SK-N-MC (cell line): ENCODE results near the gene ALDH4A1.

Experiments used
- DNase-seq: peaks from one replicate; pipeline ENCODE4 v3.0.0-alpha.2; 2011; ENCODE audit warnings: low read depth, low spot score
- H3K27ac ChIP-seq: fragments of 200-600 bp; sonication (generic); 2 replicates; pipeline ENCODE4 v1.5.1; 2016; ENCODE audit warnings: mixed run types
- H3K36me3 ChIP-seq: fragments of 200-600 bp; sonication (generic); 2 replicates; pipeline ENCODE4 v1.6.1; 2017; ENCODE audit warnings: antibody characterized with exemption, low read length, mixed read lengths; ENCODE audit not compliant: insufficient read depth
- H3K4me3 ChIP-seq: fragments of 200-600 bp; sonication (generic); 2 replicates; pipeline ENCODE4 v1.5.1; 2016
- H3K9ac ChIP-seq: fragments of 200-600 bp; sonication (generic); 2 replicates; pipeline ENCODE4 v1.8.0; 2017; ENCODE audit warnings: mixed run types, mixed read lengths; ENCODE audit not compliant: insufficient read length
- H3K9me3 ChIP-seq: fragments of 200-600 bp; sonication (generic); 2 replicates; pipeline ENCODE4 v1.6.1; 2017; ENCODE audit warnings: low read depth, mild to moderate bottlenecking, antibody characterized with exemption, low read length, moderate library complexity, mixed read lengths
- EZH2 ChIP-seq: fragments of 200-600 bp; sonication (generic); IDR thresholded peaks from one replicate; pipeline ENCODE4 v1.6.1; 2017; ENCODE audit warnings: antibody characterized with exemption
- FOXP2 ChIP-seq: optimal IDR thresholded peaks from 2 replicates; pipeline ENCODE3; 2011; ENCODE audit warnings: mild to moderate bottlenecking, moderate library complexity; ENCODE audit not compliant: insufficient read depth; ENCODE audit errors: extremely low read length, control extremely low read depth
- POLR2AphosphoS5 ChIP-seq: IDR thresholded peaks from 2 replicates; pipeline ENCODE4 v1.6.1; 2012; ENCODE audit warnings: mild to moderate bottlenecking, low read depth, low read length, borderline replicate concordance

The ALDH4A1 gene, protein sequence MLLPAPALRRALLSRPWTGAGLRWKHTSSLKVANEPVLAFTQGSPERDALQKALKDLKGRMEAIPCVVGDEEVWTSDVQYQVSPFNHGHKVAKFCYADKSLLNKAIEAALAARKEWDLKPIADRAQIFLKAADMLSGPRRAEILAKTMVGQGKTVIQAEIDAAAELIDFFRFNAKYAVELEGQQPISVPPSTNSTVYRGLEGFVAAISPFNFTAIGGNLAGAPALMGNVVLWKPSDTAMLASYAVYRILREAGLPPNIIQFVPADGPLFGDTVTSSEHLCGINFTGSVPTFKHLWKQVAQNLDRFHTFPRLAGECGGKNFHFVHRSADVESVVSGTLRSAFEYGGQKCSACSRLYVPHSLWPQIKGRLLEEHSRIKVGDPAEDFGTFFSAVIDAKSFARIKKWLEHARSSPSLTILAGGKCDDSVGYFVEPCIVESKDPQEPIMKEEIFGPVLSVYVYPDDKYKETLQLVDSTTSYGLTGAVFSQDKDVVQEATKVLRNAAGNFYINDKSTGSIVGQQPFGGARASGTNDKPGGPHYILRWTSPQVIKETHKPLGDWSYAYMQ

DNA sequence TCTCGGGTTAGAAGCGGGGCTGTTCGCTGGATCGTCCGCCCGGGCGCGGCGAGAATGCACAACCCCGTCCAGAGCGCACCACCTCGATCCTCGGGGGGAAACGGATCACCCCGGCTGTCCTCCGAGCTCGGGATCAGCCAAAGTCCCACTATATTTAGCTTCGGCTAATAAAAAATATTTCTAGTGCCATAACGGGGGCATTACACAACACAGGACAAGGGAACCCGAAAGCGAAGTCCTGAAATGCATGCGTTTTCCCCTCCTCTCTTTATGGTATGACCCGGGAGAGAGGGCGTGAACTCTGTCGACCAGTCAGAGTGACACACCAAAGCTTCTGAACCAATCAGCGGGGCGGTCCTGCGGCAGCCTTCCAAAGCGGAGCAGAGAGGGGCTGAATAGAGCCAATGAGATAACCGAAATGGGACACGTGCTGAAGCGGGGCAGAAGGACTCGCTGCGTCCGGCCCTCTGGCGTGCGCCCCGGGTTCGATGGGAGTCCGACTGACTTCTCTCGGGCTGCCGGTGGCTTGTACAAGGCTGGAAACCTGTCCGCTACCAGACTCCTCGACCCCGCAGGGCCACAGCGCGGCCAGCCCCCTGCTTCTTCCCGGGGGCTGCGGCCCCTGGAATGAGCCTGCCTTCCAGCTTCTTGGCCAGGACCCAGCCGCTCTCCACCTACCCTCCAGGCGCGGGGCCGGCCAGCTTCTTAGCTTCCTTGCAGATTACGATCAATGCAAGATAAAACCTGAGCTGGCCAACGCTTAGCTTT, at the start of gene ALDH4A1:
ALDH4A1 (minus strand) TSS at position 33 of the 768 bp plus-strand sequence; CDS start at position 1, 32 bp downstream.
- H3K27ac ChIP-seq: peak within 1 kb of the TSS; percentile 83
- peak; percentile 92 for DNase-seq

DNA sequence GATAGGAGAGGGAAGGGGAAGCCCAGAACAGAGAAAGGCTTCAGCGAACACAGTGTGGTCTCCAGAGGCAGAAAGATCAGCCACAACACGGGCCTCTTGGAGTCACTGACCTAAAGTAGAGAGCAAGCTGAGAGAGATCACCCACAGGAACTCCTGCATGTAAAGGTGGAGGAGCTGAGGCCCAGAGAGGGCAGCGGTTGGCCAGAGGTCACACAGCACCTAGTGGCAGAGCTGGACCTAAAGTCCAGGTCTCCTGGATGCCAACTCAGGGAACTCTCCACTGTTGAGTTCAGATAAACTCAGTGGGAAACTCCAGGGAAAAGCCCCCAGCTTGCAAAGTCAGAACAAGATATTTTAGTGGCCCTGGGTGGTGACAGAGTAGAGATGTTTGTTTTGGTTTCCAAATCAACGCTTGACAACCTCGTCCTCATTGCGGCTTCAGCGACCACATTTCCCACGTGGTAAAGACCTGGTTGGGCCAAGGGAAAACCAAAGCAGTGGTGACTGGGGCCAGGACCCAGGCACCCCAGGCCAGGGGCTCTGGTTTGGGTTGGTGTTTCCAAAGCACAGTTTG, 49.5 kb upstream of the ALDH4A1 start:
- Histone ChIP-seq H3K36me3 (no peaks in the 10 kb centered on the region), H3K9me3 (no peaks in the 10 kb centered on the region), H3K9ac (no peak overlapping the region), H3K4me3 (no peak overlapping the region), H3K27ac (peak overlapping the region; percentile 99)
- TF ChIP-seq POLR2AphosphoS5 (no peak), EZH2 (no peak), FOXP2 (no peak)
- no peak for DNase-seq

More for the DNA sequence above, at the start of gene ALDH4A1:
- Histone ChIP-seq H3K9ac (peak within 1 kb of the TSS; percentile 76), H3K4me3 (peak within 1 kb of the TSS; percentile 77), H3K36me3 (peaks cover 5% of the 10 kb centered on the region; the same call in 1 of the 2 replicates), H3K9me3 (no peaks in the 10 kb centered on the region)
- TF ChIP-seq EZH2: no peak
- TF ChIP-seq FOXP2: no peak
- TF ChIP-seq POLR2AphosphoS5: peak; percentile 76; the same call in 1 of the 2 replicates

DNA sequence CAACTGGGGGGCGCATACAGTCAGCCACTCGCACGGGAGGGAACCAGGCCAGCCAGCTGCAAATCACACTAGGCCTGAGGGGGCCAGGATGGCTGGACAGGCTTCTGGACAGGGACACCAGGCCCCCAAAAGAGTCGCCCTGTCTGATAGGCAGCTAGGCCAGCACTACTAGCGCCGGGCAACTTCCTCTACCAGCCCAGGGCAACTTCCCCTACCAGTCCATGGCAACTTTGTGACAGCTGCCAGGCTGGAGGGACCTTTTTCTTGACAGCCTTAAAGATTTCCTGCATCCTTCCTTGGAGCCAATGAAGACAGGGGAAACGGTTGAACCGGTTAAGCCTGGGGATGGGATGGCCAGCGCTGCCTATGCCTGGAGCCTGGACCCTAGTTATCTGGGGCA, 49.1 kb upstream of the ALDH4A1 start:
- DNase-seq: no peak
- peak overlapping the region; percentile 76 for H3K4me3 ChIP-seq
- no peaks in the 10 kb centered on the region for H3K36me3 ChIP-seq
- TF ChIP-seq EZH2 (no peak), FOXP2 (no peak), POLR2AphosphoS5 (no peak)
- H3K9me3 ChIP-seq: no peaks in the 10 kb centered on the region
- H3K27ac ChIP-seq: peak overlapping the region; percentile 99
- peak overlapping the region; percentile 75 for H3K9ac ChIP-seq

DNA sequence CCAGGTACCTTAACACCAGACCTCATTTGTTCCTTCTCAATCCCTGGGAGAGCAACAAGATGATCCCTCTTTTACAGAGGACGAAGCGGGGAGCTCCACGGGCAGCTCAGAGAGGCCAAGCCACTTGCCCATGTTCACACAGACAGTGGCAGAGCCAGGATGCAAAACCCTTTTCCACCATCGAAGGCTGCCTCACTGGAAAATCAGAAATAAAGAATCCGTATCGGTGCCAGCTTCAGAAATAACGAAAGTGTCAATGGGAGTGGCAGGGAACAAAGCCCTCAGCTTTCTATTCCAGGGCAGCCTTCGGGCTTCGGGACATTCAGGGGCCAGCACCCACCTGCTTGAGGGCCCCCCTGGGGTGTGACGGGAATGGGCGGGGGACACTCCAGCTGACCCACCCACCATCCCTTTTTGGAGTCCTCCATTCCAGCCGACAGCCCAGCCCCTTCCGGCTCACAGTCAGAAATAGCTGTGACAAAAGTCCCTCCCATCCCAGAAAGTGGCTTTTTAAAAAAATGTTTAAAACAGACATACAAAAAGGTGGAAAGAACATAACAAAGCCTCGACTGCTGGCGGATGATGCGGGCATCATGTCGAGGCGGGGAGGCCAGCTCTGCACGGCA, 48.2 kb upstream of the ALDH4A1 start:
- peak overlapping the region; percentile 76 for H3K4me3 ChIP-seq
- H3K27ac ChIP-seq: peak overlapping the region; percentile 99
- H3K9me3 ChIP-seq: no peaks in the 10 kb centered on the region
- H3K9ac ChIP-seq: peak overlapping the region; percentile 75
- TF ChIP-seq POLR2AphosphoS5 (peak; percentile 13; the same call in 1 of the 2 replicates), EZH2 (no peak)
- no peak for DNase-seq
- no peaks in the 10 kb centered on the region for H3K36me3 ChIP-seq

DNA sequence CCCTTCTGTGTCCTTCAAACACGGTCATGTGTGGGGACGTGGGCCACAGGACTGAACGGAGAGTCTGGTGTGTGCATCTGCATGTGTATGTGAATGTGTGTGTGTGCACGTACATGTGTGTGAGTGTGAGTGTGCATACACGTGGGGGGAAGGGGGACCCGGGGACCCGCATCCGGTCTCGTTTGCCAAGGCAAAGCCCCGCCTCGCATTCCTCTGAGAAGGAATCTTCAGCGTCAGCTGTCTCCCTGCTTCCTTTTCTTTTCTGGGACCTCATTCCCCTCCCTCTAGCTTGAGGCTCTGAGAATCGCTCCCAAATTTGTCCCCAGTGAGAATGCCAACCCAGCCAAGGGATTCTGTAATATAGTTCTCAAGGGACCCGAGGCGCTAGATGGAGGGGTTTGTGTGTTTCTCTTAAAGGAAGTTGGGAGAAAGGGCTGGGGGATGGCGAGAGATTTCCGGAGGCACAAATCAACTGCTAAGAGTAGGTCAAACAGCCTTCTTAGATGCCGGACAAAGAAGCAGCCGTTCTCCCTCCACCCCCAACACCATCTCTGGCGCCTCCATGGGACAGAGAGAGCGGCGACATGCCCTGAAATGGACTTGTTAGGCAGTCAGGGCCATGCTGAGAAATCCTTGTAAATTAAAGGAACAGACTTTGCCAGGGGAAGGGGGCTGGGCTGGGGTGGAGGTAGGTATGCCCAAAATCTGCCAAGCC, 47.5 kb upstream of the ALDH4A1 start:
- no peaks in the 10 kb centered on the region for H3K9me3 ChIP-seq
- peak overlapping the region; percentile 75 for H3K9ac ChIP-seq
- TF ChIP-seq EZH2 (no peak), POLR2AphosphoS5 (peak; percentile 41; the same call in 1 of the 2 replicates), FOXP2 (no peak)
- peak overlapping the region; percentile 99 for H3K27ac ChIP-seq
- DNase-seq: peak; percentile 78
- H3K36me3 ChIP-seq: no peaks in the 10 kb centered on the region
- H3K4me3 ChIP-seq: peak overlapping the region; percentile 76

DNA sequence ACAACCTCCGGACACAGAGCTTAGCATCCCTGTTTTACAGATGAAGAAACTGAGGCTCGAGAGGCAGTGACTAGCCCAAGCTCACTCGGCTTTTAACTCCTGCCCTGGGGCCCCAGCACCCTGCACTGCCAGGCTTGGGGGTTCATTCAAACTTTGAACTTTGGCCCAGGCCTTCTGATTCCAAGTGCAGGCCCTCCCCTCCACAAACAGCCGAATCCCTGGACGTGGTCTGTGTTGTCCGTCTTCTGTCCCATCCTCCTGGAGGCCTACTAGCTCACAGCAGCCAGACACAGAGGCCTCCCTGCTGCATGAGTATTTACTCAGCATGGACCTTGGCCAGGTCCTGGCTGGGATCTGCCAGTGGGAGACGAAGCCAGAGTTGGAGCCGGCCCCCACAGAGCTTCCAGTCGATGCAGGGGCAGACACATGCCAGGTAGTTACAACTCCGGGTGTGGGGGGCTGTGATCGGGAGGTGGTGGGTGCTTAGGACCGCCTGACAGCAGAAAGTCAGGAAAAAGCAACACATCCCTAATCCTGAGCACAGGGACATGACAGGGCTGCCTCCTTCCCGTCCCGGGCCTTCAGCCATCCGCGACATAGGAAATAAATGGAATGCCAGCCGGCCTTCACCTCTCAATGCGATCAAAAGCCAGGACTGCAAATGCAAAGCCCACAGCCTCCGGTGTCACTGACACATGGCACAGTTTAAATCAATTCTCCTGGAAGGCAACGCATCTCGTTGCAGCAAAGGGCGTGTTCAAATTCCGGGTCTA, 46.7 kb upstream of the ALDH4A1 start:
- Histone ChIP-seq H3K9ac (peak overlapping the region; percentile 15), H3K9me3 (no peaks in the 10 kb centered on the region), H3K4me3 (peak overlapping the region; percentile 76), H3K27ac (peak overlapping the region; percentile 99), H3K36me3 (no peaks in the 10 kb centered on the region)
- DNase-seq: no peak
- no peak for TF ChIP-seq EZH2
- no peak for TF ChIP-seq FOXP2
- no peak for TF ChIP-seq POLR2AphosphoS5
